Keratinocyte (primary cell): Measurements from ENCODE around the gene ADAM15. TPM values are rescaled to one million over a fixed set of nuclear protein-coding genes. Genes with fewer than 3 reads are reported as not detected.

Experiments
- DNase-seq: peaks from one replicate; pipeline ENCODE4 v3.0.0-alpha.2; 2011; ENCODE audit warnings: low read depth, missing footprints, low spot score
- FAIRE-seq: peaks from 2 replicates; lab custom pipeline; 2011; peaks lifted over from hg19 to GRCh38; lab: Jason Lieb, UNC
- H2AFZ ChIP-seq: 2 replicates; pipeline ENCODE4 v1.6.0; 2012; ENCODE audit warnings: low read length, control low read depth, inconsistent platforms; ENCODE audit not compliant: control insufficient read depth
- H3K27ac ChIP-seq: 2 replicates; pipeline ENCODE4 v1.5.1; 2011; ENCODE audit warnings: low read length; ENCODE audit not compliant: control insufficient read depth, insufficient read depth
- H3K27me3 ChIP-seq: 3 replicates; pipeline ENCODE4 v1.6.0; 2011; ENCODE audit warnings: low read length; ENCODE audit not compliant: control insufficient read depth, insufficient read depth; ENCODE audit errors: extremely low read depth
- H3K36me3 ChIP-seq, 2 experiments: 2 replicates in 1 of 2; 3 replicates in 1 of 2; pipeline ENCODE4 v1.5.1; 2011; ENCODE audit warnings: low read length in 2 of 2, mild to moderate bottlenecking in 1 of 2; ENCODE audit not compliant: control insufficient read depth in 2 of 2, insufficient read depth in 2 of 2; ENCODE audit errors: extremely low read depth in 1 of 2
- H3K4me1 ChIP-seq: 3 replicates; pipeline ENCODE4 v1.5.1; 2011; ENCODE audit warnings: low read length; ENCODE audit not compliant: control insufficient read depth, insufficient read depth; ENCODE audit errors: extremely low read depth
- H3K4me2 ChIP-seq: 3 replicates; pipeline ENCODE4 v1.6.0; 2011; ENCODE audit warnings: low read depth, low read length; ENCODE audit not compliant: control insufficient read depth, insufficient read depth; ENCODE audit errors: extremely low read depth
- H3K4me3 ChIP-seq, 3 experiments: fragments of 200-600 bp in 1 of 3; sonication (generic) in 1 of 3; 2 replicates in 2 of 3; 3 replicates in 1 of 3; pipeline ENCODE4 v1.5.1; 2011 to 2016; ENCODE audit warnings: low read length in 3 of 3, mild to moderate bottlenecking in 3 of 3, control low read depth in 2 of 3, inconsistent platforms in 1 of 3, low read depth in 1 of 3, mixed read lengths in 1 of 3, mixed run types in 1 of 3, moderate library complexity in 1 of 3; ENCODE audit not compliant: control insufficient read depth in 2 of 3, insufficient read depth in 2 of 3; ENCODE audit errors: extremely low read depth in 1 of 3
- H3K79me2 ChIP-seq: 2 replicates; pipeline ENCODE4 v1.6.0; 2012; ENCODE audit warnings: low read length; ENCODE audit not compliant: control insufficient read depth, insufficient read depth
- H3K9ac ChIP-seq: 3 replicates; pipeline ENCODE4 v1.6.0; 2011; ENCODE audit warnings: low read length; ENCODE audit not compliant: control insufficient read depth, insufficient read depth; ENCODE audit errors: extremely low read depth
- H3K9me1 ChIP-seq: 3 replicates; pipeline ENCODE4 v1.6.0; 2011; ENCODE audit warnings: low read length; ENCODE audit not compliant: control insufficient read depth, insufficient read depth; ENCODE audit errors: extremely low read depth
- H3K9me3 ChIP-seq: 2 replicates; pipeline ENCODE4 v1.5.1; 2012; ENCODE audit warnings: low read depth, low read length; ENCODE audit not compliant: control insufficient read depth
- H4K20me1 ChIP-seq: 3 replicates; pipeline ENCODE4 v1.6.0; 2011; ENCODE audit warnings: low read length; ENCODE audit not compliant: control insufficient read depth, insufficient read depth; ENCODE audit errors: extremely low read depth
- CTCF ChIP-seq, 3 experiments: IDR thresholded peaks in 1 of 3; conservative IDR thresholded peaks in 1 of 3; optimal IDR thresholded peaks in 1 of 3; 2 replicates in 2 of 3; 3 replicates in 1 of 3; pipeline versions ENCODE3 to v1.5.1; 2011; ENCODE audit warnings: low read length in 3 of 3, mild to moderate bottlenecking in 3 of 3, moderate library complexity in 2 of 3, control low read depth in 1 of 3, inconsistent platforms in 1 of 3; ENCODE audit not compliant: insufficient read depth in 2 of 3; ENCODE audit errors: extremely low read depth in 1 of 3
- EZH2 ChIP-seq: IDR thresholded peaks from one replicate; pipeline ENCODE4 v1.6.1; 2012; ENCODE audit warnings: inconsistent platforms, mild to moderate bottlenecking, low read length, moderate library complexity
- dilution Hi-C: fragments of 300-500 bp; cut with MboI; formaldehyde crosslinking; loops from one replicate; pipeline ENCODE4 v1.7.0; 2020; ENCODE audit warnings: low sequenced_read_pairs; ENCODE audit not compliant: extremely low pct_ligation_motif_present
- polyA plus RNA-seq, 5 experiments: library from polyadenylated mRNA; depleted of rRNA in 3 of 5; stranded (reverse) in 3 of 5; stranded (forward) in 1 of 5; unstranded in 1 of 5; fragments of >200 nt; gene quantifications; 1 replicate in 1 of 5; 2 replicates in 3 of 5; 3 replicates in 1 of 5; pipeline versions ENCODE4 v1.2.1 to v1.2.3, GENCODE V29; 2011 to 2012; ENCODE audit warnings: missing spikeins in 2 of 5, low read depth in 1 of 5, low replicate concordance in 1 of 5

ADAM15 gene
- polyA plus RNA-seq, 1 donor (not counting 4 experiments of a cell fraction or from before 2014, with no cell fraction given) = 131 TPM

DNA sequence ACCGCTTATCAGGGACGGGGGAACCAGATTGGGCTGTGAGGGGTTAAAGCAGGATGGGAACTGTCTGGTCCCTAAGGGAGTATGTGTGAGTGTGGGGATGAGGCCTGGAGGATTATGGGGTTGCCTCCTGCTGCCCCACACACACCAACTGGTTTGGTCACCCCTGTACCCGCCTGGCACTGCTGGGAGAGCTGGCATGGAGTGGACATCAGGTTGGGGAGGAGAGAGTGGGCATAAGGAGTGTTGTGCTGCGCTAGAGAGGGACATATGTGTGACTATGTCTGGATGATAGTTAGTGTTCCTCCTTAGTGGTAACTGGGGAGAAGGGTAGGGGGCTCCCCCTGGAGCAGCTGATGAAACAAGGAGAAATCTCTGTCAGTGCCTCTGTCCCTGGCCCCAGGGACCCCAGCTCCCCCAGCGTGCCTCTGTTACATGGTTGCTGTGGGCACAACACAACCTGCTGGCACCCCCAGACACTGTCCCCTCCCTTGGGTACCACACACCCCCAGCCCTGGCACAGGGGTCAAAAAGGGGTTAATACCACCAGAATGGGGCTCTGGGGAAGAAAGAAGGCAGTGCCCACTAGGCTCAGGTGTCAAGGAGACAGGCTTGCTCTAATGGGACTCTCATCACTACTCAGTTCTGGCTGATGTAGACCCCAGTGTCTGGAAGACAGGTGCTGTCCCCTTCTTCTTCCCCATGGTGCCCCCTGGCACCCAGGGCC, 46.6 kb upstream of the ADAM15 start:
- peaks cover 63% of the 10 kb centered on the region for H3K79me2 ChIP-seq
- dilution Hi-C loops = no loop called here
- no peaks in the 10 kb centered on the region for H3K27me3 ChIP-seq
- H3K4me2 ChIP-seq = peak overlapping the region; percentile 92
- H4K20me1 ChIP-seq = no peaks in the 10 kb centered on the region
- peaks cover 1 to 15% of the 10 kb centered on the region in 2 experiments for H3K36me3 ChIP-seq
- peaks cover 60% of the 10 kb centered on the region for H3K4me1 ChIP-seq
- no peak overlapping the region for H2AFZ ChIP-seq
- DNase-seq = no peak
- peak overlapping the region; percentile 76 for H3K27ac ChIP-seq
- peak overlapping the region; percentile 89 for H3K9ac ChIP-seq
- H3K9me3 ChIP-seq = no peaks in the 10 kb centered on the region
- TF ChIP-seq CTCF (optimal IDR thresholded peaks at IDR 0.05 in 1 of 3, IDR thresholded peaks at IDR 0.05 in 1 of 3, conservative IDR thresholded peaks at IDR 0.05 in 1 of 3; ENCODE audit: extremely low read depth in 1 of 3, insufficient read depth in 2 of 3, low read length in 3 of 3) (no peak), EZH2 (no peak)
- peak overlapping the region; percentile 81 to 99 (median 81) for H3K4me3 ChIP-seq
- no peak for FAIRE-seq
- no peaks in the 10 kb centered on the region for H3K9me1 ChIP-seq

DNA sequence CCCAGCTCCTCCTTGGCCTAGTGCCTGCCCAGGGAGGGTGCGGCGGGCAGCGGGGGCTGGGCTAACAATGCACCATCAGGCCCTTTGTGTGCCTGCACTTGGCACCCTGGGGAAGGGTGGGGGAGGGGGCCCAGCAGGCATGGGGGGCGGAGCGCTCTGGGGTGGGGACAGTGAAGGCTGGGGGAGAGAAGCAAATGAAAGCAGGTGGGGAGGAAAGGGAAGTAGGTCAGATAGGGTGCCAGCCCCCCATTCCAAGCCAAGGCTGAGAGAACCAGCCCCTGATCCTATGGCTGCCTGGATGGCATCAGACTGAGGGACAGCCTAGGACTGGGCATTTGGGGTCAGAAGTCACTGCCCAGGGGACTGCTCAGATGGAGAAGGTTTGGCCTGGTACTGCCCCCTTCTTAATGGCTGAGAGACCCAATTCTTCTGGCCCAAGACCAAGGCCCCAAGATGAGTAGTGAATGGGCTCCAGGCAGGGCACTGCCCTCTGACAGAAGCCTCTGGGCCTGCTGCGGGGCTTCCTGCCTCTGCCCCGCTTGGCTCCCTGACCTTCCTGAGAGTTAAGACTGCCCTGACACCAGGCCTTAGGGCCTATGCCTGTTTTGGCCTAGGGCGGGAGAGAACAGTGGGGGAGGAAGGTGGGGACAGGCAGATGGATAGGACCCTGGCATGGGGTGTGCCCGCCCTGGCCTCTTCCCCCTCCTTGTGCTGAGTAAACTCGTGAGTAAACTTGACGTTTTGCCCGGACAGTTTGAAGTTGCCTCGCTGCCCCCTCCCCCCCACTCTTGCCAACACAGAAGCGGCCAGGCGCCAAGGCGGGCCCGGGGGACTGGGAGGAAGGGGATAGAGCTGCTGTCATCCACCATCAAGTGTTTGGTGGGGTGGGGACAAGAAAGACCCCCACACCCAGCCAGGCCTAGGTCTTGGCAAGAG, 45.8 kb upstream of the ADAM15 start:
- FAIRE-seq = peak; percentile 49
- peak overlapping the region; percentile 76 for H3K27ac ChIP-seq
- no peak for DNase-seq
- H3K79me2 ChIP-seq = peaks cover 71% of the 10 kb centered on the region
- peak overlapping the region; percentile 92 for H3K4me2 ChIP-seq
- H3K4me1 ChIP-seq = peaks cover 60% of the 10 kb centered on the region
- H3K36me3 ChIP-seq = peaks cover 1 to 18% of the 10 kb centered on the region in 2 experiments
- H3K9me1 ChIP-seq = no peaks in the 10 kb centered on the region
- TF ChIP-seq CTCF (optimal IDR thresholded peaks at IDR 0.05 in 1 of 3, IDR thresholded peaks at IDR 0.05 in 1 of 3, conservative IDR thresholded peaks at IDR 0.05 in 1 of 3; ENCODE audit: extremely low read depth in 1 of 3, insufficient read depth in 2 of 3, low read length in 3 of 3) = no peak
- no peak for TF ChIP-seq EZH2
- H4K20me1 ChIP-seq = no peaks in the 10 kb centered on the region
- H3K4me3 ChIP-seq = peak overlapping the region; percentile 2 to 99 (median 81)
- no peak overlapping the region for H2AFZ ChIP-seq
- peak overlapping the region; percentile 89 for H3K9ac ChIP-seq
- dilution Hi-C loops = no loop called here
- H3K27me3 ChIP-seq = no peaks in the 10 kb centered on the region
- no peaks in the 10 kb centered on the region for H3K9me3 ChIP-seq
